B cell (primary cell): ENCODE data around the gene IFT27. TPM values are rescaled to one million over a fixed set of nuclear protein-coding genes. Genes with fewer than 3 reads are reported as not detected.

Experiments
- ATAC-seq: fragments of 200-7000 bp; cut with Tn5 transposase; one replicate; pipeline ENCODE4 v1.10.0; 2021; ENCODE audit warnings: low read depth, mild to moderate bottlenecking, moderate number of reproducible peaks, moderate library complexity
- CTCF ChIA-PET: fragments of 350-600 bp; sonication (Branson Sonifier 250); formaldehyde crosslinking; loops from one replicate; lab custom pipeline; 2021; ENCODE audit warnings: antibody characterized with exemption, inconsistent platforms; lab: Charles Lee
- POLR2A ChIA-PET: fragments of 350-600 bp; sonication (Branson Sonifier 250); formaldehyde crosslinking; loops from one replicate; lab custom pipeline; 2021; ENCODE audit warnings: antibody characterized with exemption; lab: Charles Lee
- DNase-seq: peaks from one replicate; pipeline ENCODE4 v3.0.0; 2013
- H2AFZ ChIP-seq: 2 replicates; pipeline ENCODE4 v1.6.1; 2012; ENCODE audit warnings: mild to moderate bottlenecking, low read depth, low read length; ENCODE audit not compliant: insufficient read depth, poor library complexity, severe bottlenecking
- H3K27ac ChIP-seq, 2 donors: 1 replicate in 1 of 2; 2 replicates in 1 of 2; pipeline ENCODE4 v1.5.1; 2012 to 2013; ENCODE audit warnings: low read length in 2 of 2, mild to moderate bottlenecking in 2 of 2, moderate library complexity in 1 of 2
- H3K27me3 ChIP-seq, 4 experiments: fragments of 200-600 bp in 1 of 4; sonication (generic) in 1 of 4; replicated peaks in 1 of 4; 1 replicate in 2 of 4; 2 replicates in 2 of 4; pipeline versions ENCODE4 v1.6.1 to v1.7.0; 2013 to 2016; ENCODE audit warnings: low read length in 3 of 4, mild to moderate bottlenecking in 2 of 4, mixed read lengths in 1 of 4, moderate library complexity in 1 of 4; ENCODE audit not compliant: insufficient read depth in 4 of 4, control insufficient read depth in 3 of 4; ENCODE audit errors: control extremely low read depth in 1 of 4
- H3K36me3 ChIP-seq, 2 experiments: replicated peaks in 1 of 2; 1 replicate in 1 of 2; 2 replicates in 1 of 2; pipeline versions ENCODE4 v1.6.1 to v1.7.1; 2013; ENCODE audit warnings: low read length in 1 of 2; ENCODE audit not compliant: insufficient read depth in 2 of 2, control insufficient read depth in 1 of 2; ENCODE audit errors: control extremely low read depth in 1 of 2, extremely low read depth in 1 of 2
- H3K4me1 ChIP-seq, 2 donors: fragments of 200-600 bp in 1 of 2; sonication (generic) in 1 of 2; 1 replicate in 1 of 2; 2 replicates in 1 of 2; pipeline versions ENCODE4 v1.5.1 to v1.6.1; 2013 to 2017; ENCODE audit warnings: low read length in 2 of 2; ENCODE audit not compliant: control insufficient read depth in 2 of 2, insufficient read depth in 2 of 2
- H3K4me2 ChIP-seq: replicated peaks from 2 replicates; pipeline ENCODE3; 2012; ENCODE audit warnings: mild to moderate bottlenecking, low read depth, low read length; ENCODE audit not compliant: poor library complexity, severe bottlenecking
- H3K4me3 ChIP-seq, 5 experiments: fragments of 200-600 bp in 1 of 5; sonication (generic) in 1 of 5; 1 replicate in 3 of 5; 2 replicates in 2 of 5; pipeline versions ENCODE4 v1.5.1 to v1.7.0; 2011 to 2016; ENCODE audit warnings: low read length in 4 of 5, mild to moderate bottlenecking in 4 of 5, low read depth in 2 of 5, control low read depth in 1 of 5, moderate library complexity in 1 of 5; ENCODE audit not compliant: insufficient read depth in 1 of 5; ENCODE audit errors: control extremely low read depth in 1 of 5, extremely low read depth in 1 of 5
- H3K79me2 ChIP-seq: fragments of 200-600 bp; sonication (generic); one replicate; pipeline ENCODE4 v1.6.0; 2016; ENCODE audit warnings: low read length; ENCODE audit not compliant: control insufficient read depth, insufficient read depth
- H3K9ac ChIP-seq: fragments of 200-600 bp; sonication (generic); 2 replicates; pipeline ENCODE4 v1.6.1; 2017; ENCODE audit warnings: mild to moderate bottlenecking, low read length, moderate library complexity
- H3K9me3 ChIP-seq, 3 donors: one replicate each; pipeline versions ENCODE4 v1.6.1 to v1.7.1; 2013; ENCODE audit warnings: low read length in 2 of 3; ENCODE audit not compliant: control insufficient read depth in 2 of 3, insufficient read depth in 1 of 3; ENCODE audit errors: control extremely low read depth in 1 of 3
- H4K20me1 ChIP-seq: 2 replicates; pipeline ENCODE4 v1.6.0; 2012; ENCODE audit warnings: mild to moderate bottlenecking, low read length; ENCODE audit not compliant: insufficient read depth, control insufficient read depth, poor library complexity, severe bottlenecking
- H3K27ac Mint-ChIP-seq: one replicate; pipeline ENCODE4 v1.8.0; 2021; ENCODE audit warnings: mixed read lengths
- H3K27me3 Mint-ChIP-seq: one replicate; pipeline ENCODE4 v1.8.0; 2021; ENCODE audit warnings: mixed read lengths
- H3K4me1 Mint-ChIP-seq: one replicate; pipeline ENCODE4 v1.8.0; 2021; ENCODE audit warnings: mixed read lengths
- H3K4me3 Mint-ChIP-seq: one replicate; pipeline ENCODE4 v1.8.0; 2021; ENCODE audit warnings: mixed read lengths
- H3K9me3 Mint-ChIP-seq: one replicate; pipeline ENCODE4 v1.8.0; 2022; ENCODE audit warnings: mixed read lengths; ENCODE audit not compliant: insufficient read depth
- CTCF ChIP-seq: fragments of 200-600 bp; IDR thresholded peaks from one replicate; pipeline ENCODE4 v1.8.0; 2022; ENCODE audit warnings: antibody characterized with exemption, mild to moderate bottlenecking
- EZH2 ChIP-seq: IDR thresholded peaks from 2 replicates; pipeline ENCODE4 v1.6.1; 2012; ENCODE audit warnings: borderline replicate concordance, low read depth, mild to moderate bottlenecking, moderate library complexity, low read length; ENCODE audit not compliant: insufficient read depth, poor library complexity, severe bottlenecking
- WGBS: methylation state at CpG from one replicate; pipeline ENCODE4 v1.1.5; 2013; ENCODE audit warnings: missing lambda C conversion rate; ENCODE audit not compliant: insufficient coverage; 5-methylcytosine and 5-hydroxymethylcytosine counted together
- intact Hi-C: fragments of 100-400 bp; cut with micrococcal nuclease; formaldehyde crosslinking; loops from one replicate; pipeline ENCODE4 v1.10.0; 2022
- polyA plus RNA-seq: library from polyadenylated mRNA; depleted of rRNA; stranded (reverse); fragments of >200 nt; gene quantifications from 2 replicates; pipeline ENCODE4 v1.2.3, GENCODE V29; 2012
- total RNA-seq, 2 donors: library from RNA; stranded (reverse); fragments of 120-200 nt in 1 of 2; gene quantifications; 1 replicate in 1 of 2; 2 replicates in 1 of 2; pipeline versions ENCODE4 v1.2.3 to v1.2.4, GENCODE V29; 2013 to 2022

The IFT27 gene
- total and polyA plus RNA-seq, 2 donors (not counting 1 experiment from before 2014, with no cell fraction given), result 17.1 to 42.8 TPM

DNA sequence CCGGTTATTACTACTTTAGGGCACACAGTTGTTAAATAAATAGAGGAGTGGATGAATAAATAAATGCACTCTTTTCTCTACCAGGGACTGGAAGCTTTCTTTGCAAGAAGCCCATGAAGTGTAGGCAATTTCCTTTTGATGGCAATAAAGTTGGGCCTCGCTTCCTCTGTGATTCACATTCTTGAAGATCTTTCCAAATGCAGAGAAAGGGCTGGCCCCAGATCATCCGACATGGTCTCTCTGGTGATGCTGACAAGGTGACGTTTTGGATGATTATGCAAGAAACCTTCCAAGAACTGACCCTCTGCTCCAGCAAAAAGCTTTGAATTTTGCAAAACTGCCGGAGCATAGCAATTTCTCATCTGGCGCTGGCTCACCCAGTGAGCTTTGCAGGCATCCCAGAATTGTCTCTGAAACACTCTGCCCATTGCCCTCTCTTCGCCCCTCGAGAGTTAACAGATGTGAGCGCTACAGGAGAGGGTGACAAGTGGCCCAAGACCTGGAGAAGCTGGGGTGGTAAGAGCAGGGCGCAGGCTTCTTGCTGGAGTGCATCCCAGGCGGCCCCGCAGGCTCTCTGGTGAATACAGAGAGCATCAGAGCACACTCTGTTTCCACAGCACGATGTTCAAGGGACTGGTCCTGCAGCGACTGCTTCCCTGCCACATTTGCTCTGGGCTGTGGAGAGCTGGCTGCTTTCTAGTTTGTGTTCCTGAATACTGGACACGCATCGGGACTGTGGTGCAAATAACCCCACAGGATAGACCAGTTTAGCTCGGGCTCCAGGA lies 11.5 kb upstream of the IFT27 start:
- Histone ChIP-seq H3K4me2 (no peak overlapping the region), H3K4me1 (peaks cover 0 to 6% of the 10 kb centered on the region in 2 donors), H4K20me1 (no peaks in the 10 kb centered on the region), H3K79me2 (no peaks in the 10 kb centered on the region), H3K27me3 (peaks cover 0 to 8% (median 0%) of the 10 kb centered on the region in 4 experiments), H2AFZ (no peak overlapping the region), H3K36me3 (no peaks in the 10 kb centered on the region), H3K9me3 (no peaks in the 10 kb centered on the region), H3K27ac (no peak overlapping the region), H3K4me3 (no peak overlapping the region), H3K9ac (no peak overlapping the region)
- peaks cover 4% of the 10 kb centered on the region for H3K4me1 Mint-ChIP-seq
- TF ChIP-seq CTCF, result no peak
- TF ChIP-seq EZH2, result no peak
- peaks cover 31% of the 10 kb centered on the region for H3K27me3 Mint-ChIP-seq
- POLR2A ChIA-PET, result no interaction called here
- ATAC-seq, result no peak
- intact Hi-C loops, result no loop called here
- WGBS, result 86% methylated on average over 13 of the region's 17 CpGs
- H3K27ac Mint-ChIP-seq, result no peak overlapping the region
- CTCF ChIA-PET, result interaction anchor here (0.9 to 7.9 kb wide), 5 partner anchors 9 to 191 kb away, joined by 3 to 115 read pairs (median 6); partner anchors contain the start of genes IFT27 and NCF4
- no peaks in the 10 kb centered on the region for H3K9me3 Mint-ChIP-seq
- no peak overlapping the region for H3K4me3 Mint-ChIP-seq
- no peak for DNase-seq

GRCh38 chr22:36783743-36784142 lies 7.8 kb upstream of the IFT27 start:
- no peaks in the 10 kb centered on the region for H3K36me3 ChIP-seq
- ATAC-seq, result no peak
- H3K4me3 ChIP-seq, result no peak overlapping the region
- H3K9me3 ChIP-seq, result no peaks in the 10 kb centered on the region
- ChIA-PET CTCF (interaction anchor here (0.8 to 7.9 kb wide), 7 partner anchors 10 to 199 kb away, joined by 3 to 115 read pairs (median 12); partner anchors contain the start of gene NCF4), POLR2A (no interaction called here)
- H3K79me2 ChIP-seq, result no peaks in the 10 kb centered on the region
- Mint-ChIP-seq H3K4me3 (no peak overlapping the region), H3K9me3 (no peaks in the 10 kb centered on the region), H3K4me1 (peaks cover 13% of the 10 kb centered on the region), H3K27ac (no peak overlapping the region), H3K27me3 (peaks cover 18% of the 10 kb centered on the region)
- no peak overlapping the region for H3K27ac ChIP-seq
- H2AFZ ChIP-seq, result no peak overlapping the region
- H3K4me1 ChIP-seq, result peaks cover 0 to 15% of the 10 kb centered on the region in 2 donors
- H4K20me1 ChIP-seq, result no peaks in the 10 kb centered on the region
- intact Hi-C loops, result no loop called here
- no peak for TF ChIP-seq CTCF
- TF ChIP-seq EZH2, result no peak
- WGBS, result 92% methylated on average over 2 of the region's 2 CpGs
- no peak overlapping the region for H3K9ac ChIP-seq
- no peak overlapping the region for H3K4me2 ChIP-seq
- DNase-seq, result no peak
- H3K27me3 ChIP-seq, result peaks cover 0 to 6% (median 0%) of the 10 kb centered on the region in 4 experiments
